Neural progenitor cell (in vitro differentiated cells): ENCODE measurements around the gene GMDS.

Experiments
- EZH2 ChIP-seq: fragments of 200-600 bp; sonication (generic); IDR thresholded peaks from 2 replicates; pipeline ENCODE4 v1.6.1; 2017; ENCODE audit warnings: antibody characterized with exemption, mild to moderate bottlenecking, moderate library complexity
- TF ChIP-seq, protein P1 (sequence below): fragments of 200-600 bp; sonication (generic); IDR thresholded peaks from 2 replicates; pipeline ENCODE4 v1.5.1; 2017; ENCODE audit warnings: antibody characterized with exemption, mild to moderate bottlenecking

DNA sequence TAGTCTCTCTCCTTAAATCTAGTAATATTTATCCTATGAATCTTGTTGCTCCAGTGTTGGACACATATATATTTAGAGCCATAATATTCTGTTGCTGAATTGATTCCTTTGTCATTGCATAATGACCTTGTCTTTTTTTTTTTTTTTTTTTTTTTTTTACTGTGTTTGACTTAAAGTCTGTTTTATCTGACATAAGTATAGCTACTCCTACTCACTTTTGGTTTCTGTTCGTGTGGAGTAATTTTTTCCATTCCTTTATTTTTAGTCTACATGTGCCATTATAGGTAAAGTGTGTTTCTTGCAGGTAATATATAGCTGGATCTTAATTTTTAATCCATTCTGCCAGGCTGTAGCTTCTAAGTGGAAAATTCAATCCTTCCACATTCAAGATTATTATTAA, 166.5 kb downstream of the GMDS start:
- TF ChIP-seq, protein P1, sequence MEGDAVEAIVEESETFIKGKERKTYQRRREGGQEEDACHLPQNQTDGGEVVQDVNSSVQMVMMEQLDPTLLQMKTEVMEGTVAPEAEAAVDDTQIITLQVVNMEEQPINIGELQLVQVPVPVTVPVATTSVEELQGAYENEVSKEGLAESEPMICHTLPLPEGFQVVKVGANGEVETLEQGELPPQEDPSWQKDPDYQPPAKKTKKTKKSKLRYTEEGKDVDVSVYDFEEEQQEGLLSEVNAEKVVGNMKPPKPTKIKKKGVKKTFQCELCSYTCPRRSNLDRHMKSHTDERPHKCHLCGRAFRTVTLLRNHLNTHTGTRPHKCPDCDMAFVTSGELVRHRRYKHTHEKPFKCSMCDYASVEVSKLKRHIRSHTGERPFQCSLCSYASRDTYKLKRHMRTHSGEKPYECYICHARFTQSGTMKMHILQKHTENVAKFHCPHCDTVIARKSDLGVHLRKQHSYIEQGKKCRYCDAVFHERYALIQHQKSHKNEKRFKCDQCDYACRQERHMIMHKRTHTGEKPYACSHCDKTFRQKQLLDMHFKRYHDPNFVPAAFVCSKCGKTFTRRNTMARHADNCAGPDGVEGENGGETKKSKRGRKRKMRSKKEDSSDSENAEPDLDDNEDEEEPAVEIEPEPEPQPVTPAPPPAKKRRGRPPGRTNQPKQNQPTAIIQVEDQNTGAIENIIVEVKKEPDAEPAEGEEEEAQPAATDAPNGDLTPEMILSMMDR = no peak
- no peak for TF ChIP-seq EZH2
